Kidney epithelial cell (primary cell): ENCODE measurements around the gene FAM229A. TPM values are rescaled to one million over a fixed set of nuclear protein-coding genes. Genes with fewer than 3 reads are reported as not detected.

ENCODE experiments used
- DNase-seq: peaks from one replicate; pipeline ENCODE4 v3.0.0-alpha.2; 2010; ENCODE audit warnings: low read depth
- H3K27me3 ChIP-seq: 2 replicates; pipeline ENCODE4 v1.6.0; 2011; ENCODE audit warnings: low read length; ENCODE audit not compliant: control insufficient read depth, insufficient read depth
- H3K36me3 ChIP-seq: 2 replicates; pipeline ENCODE4 v1.5.1; 2011; ENCODE audit warnings: low read length; ENCODE audit not compliant: control insufficient read depth, insufficient read depth
- H3K4me3 ChIP-seq: 2 replicates; pipeline ENCODE4 v1.5.1; 2011; ENCODE audit warnings: low read depth, mild to moderate bottlenecking, control low read depth, low read length
- total RNA-seq: library from RNA; depleted of rRNA; stranded (reverse); fragments of >200 nt; gene quantifications from 2 replicates; pipeline ENCODE4 v1.2.3, GENCODE V29; 2015
- TF ChIP-seq, protein P1 (sequence below): IDR thresholded peaks from 2 replicates; pipeline ENCODE4 v1.5.1; 2011; ENCODE audit warnings: mild to moderate bottlenecking, moderate library complexity, low read length, control low read depth, inconsistent platforms; ENCODE audit not compliant: insufficient read depth, poor library complexity, severe bottlenecking

The FAM229A gene
- total RNA-seq, 1 donor from 2014 or later: 7.5 TPM

DNA sequence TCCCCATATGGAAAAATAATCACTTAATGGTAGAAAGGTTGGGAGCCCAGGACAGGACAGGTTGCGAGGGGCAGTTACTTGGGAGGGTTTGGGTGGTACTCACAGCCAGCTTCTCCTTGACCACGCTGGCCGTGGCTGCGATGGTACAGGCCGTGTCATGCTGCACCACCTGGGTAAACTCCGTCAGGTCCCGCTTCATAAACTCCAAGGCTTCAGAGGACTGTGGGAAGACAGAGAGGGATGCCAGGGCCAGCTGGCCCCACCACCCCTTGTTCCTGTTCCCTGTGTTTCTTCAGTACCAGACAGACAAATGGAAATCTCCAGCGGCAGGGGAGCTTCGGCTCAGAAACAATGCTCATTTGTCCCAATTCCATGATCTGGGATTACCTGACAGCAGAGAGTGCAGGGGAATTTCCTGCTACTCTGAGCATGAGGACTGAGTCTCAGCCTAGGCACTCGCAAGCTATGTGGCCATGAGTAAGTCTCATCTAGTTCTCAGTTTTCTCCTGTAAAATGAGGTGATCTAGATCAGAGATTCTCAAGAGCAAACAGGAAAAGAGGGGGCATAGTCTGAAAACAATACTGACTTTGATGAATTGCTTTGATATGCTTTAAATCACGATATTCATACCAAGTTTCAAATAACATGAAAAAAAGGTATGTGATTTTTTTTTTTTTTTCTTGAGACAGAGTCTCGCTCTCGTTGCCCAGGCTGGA, 24.5 kb upstream of the FAM229A start:
- H3K36me3 ChIP-seq: peaks cover 6% of the 10 kb centered on the region
- DNase-seq: no peak

DNA sequence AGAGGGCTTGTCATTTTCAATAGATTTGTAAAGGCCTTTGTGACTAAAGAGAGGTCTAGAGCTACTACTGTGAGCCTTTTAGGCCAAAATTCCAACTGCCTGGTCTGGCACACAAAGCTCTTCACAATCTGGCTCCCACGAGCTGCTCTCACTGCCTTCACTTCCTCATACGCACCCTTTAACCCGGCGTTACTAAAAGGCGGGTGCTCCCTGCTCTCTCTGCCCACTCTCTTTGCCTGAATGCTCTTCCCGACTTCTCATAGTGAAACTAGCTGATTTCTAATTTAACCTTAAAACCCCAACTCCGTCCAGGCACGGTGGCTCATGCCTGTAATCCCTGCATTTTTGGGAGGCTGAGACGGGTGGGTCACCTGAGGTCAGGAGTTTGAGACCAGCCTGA, 17.8 kb upstream of the FAM229A start:
- Histone ChIP-seq H3K36me3 (peaks cover 5% of the 10 kb centered on the region), H3K4me3 (no peak overlapping the region)

More for the DNA sequence above, 24.5 kb upstream of the FAM229A start:
- Histone ChIP-seq H3K4me3 (no peak overlapping the region), H3K27me3 (no peaks in the 10 kb centered on the region)
- TF ChIP-seq, protein P1, sequence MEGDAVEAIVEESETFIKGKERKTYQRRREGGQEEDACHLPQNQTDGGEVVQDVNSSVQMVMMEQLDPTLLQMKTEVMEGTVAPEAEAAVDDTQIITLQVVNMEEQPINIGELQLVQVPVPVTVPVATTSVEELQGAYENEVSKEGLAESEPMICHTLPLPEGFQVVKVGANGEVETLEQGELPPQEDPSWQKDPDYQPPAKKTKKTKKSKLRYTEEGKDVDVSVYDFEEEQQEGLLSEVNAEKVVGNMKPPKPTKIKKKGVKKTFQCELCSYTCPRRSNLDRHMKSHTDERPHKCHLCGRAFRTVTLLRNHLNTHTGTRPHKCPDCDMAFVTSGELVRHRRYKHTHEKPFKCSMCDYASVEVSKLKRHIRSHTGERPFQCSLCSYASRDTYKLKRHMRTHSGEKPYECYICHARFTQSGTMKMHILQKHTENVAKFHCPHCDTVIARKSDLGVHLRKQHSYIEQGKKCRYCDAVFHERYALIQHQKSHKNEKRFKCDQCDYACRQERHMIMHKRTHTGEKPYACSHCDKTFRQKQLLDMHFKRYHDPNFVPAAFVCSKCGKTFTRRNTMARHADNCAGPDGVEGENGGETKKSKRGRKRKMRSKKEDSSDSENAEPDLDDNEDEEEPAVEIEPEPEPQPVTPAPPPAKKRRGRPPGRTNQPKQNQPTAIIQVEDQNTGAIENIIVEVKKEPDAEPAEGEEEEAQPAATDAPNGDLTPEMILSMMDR: no peak

DNA sequence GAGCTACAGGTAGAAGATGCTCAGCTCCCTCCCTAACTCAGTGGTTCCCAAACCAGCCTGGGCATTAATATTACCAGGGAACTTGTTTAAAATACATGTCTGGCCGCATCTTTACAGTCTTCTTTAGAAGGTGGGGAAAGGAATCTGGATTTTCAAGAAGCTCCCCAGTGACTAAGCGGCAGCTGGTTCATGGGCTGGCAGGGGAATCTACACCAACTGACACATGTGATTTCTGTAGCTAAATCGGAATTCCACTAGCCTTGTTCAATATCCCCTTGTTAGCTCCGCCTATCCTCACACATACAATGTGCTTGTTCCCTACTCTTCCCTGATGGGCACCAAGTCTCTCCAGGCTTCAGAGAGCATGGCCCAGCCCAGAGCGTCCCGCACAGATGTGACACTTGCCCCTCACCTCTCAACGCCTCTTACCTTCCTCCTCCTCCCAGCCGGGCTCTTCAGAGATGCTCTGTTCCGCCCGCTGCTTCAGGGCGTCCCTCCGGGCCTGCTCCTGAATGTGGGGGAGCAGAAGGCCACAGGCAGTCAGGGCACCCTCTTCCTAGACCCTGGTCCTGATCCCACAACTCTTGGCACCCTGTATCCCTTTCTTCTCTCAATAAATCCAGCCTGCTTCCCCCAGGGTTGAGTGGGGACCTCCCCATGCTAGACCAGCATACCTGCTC, 15.4 kb upstream of the FAM229A start:
- Histone ChIP-seq H3K4me3 (no peak overlapping the region), H3K36me3 (peaks cover 3% of the 10 kb centered on the region)
- DNase-seq: no peak

More for the DNA sequence above, 17.8 kb upstream of the FAM229A start:
- H3K27me3 ChIP-seq: no peaks in the 10 kb centered on the region
- TF ChIP-seq, protein P1: no peak
- no peak for DNase-seq

DNA sequence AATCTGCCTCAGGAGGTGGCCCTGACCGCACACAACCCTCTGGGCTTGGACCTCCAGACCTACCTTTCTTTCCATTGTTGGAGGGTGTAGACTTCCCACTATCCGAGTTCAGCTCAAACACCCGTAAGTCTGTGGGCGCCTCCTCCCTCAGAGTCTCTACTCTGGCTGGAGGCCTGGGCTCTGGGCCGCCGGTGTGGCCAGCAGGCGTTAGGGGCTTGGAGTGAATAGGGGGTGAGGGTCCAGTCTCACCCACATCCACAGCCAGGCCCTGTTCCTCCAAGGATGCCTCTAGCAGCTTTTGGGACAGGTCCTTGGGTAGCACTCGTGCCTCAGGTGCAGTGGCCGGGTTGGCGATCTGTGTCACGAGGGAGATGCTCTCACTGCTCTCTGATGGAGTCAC, 13.9 kb upstream of the FAM229A start:
- H3K36me3 ChIP-seq: peaks cover 3% of the 10 kb centered on the region
- H3K27me3 ChIP-seq: no peaks in the 10 kb centered on the region
- H3K4me3 ChIP-seq: no peak overlapping the region
- TF ChIP-seq, protein P1: no peak
- no peak for DNase-seq

More for the DNA sequence above, 15.4 kb upstream of the FAM229A start:
- TF ChIP-seq, protein P1: no peak
- no peaks in the 10 kb centered on the region for H3K27me3 ChIP-seq

DNA sequence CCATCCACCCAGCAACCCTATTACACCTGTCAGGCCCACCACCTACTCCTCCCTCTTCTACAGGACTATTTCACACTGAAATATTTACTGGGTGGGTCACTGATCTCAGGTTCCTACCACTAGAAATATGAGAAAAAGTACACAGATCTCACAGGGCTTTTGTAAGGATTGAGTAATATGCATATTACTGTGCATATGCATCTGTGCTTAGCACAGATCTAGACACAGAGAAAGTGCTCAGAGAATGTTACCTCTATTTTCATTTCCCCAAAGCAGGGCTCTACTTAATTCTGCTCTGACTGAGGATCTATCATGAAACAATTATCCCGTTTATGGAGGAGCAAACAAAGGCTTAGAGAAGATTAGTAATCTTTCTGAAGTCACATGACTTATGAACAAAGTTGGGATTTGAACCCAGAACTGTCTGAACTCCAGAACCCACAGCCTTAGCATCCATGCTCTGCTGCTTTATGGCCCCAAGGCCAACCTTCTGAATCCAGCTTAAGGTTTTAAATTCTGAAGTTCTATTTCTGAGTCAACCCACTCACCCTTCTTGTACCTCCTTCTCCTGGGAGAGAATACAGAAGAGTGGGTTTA, 11.8 kb upstream of the FAM229A start:
- Histone ChIP-seq H3K27me3 (no peaks in the 10 kb centered on the region), H3K4me3 (no peak overlapping the region), H3K36me3 (peaks cover 1% of the 10 kb centered on the region)
- TF ChIP-seq, protein P1: no peak
- DNase-seq: no peak
